NCI-H1092 (cell line): ENCODE data around the gene DIO2.
A peak's percentile ranks its signal among the peaks of the same experiment; 100 is the strongest.

ENCODE experiments used
- DNase-seq: peaks from one replicate; lab custom pipeline; 2025; lab: John Stamatoyannopoulos, UW

Gene DIO2

DNA sequence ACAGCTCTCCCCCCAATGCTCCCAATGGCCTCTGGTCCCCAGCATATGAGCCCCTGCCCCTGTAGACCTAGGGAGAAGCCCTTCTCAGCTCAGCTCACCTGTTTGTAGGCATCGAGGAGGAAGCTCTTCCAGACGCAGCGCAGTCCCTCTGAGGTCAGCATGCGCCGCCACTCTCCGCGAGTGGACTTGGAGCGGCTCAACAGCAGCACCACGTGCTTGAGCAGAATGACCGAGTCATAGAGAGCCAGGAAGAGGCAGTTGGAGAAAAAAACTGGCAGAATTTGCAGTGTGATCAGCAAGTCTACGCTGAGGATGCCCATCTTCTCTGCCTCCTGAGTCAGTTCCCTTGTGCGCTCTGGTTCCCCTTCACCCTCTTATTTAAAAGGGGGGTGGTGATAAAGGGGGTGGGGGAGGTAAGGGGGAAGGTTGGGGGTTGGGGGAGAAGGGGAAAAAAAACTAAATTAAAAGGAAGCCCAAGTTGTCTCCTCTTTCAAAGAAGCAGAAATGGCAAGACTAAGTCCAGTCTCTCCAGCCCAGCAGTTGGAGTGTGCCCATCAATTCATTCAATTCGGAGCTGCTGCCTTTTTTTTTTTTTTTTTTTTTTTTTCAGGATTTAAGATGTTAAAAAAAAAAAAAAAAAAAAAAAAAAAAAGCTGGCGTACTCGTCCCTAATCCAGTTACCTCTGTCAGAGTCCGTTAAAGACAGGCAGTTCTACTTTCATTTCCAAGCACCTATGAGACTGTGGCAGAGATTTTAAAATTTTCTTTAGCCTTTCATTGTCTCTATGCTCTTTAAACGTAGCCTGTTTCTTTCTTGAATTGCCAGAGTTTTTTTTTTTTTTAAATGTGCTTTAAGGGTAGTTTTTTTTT, at the start of gene DIO2:
TSS of gene DIO2 (minus strand) at position 352 of the 870 bp plus-strand sequence. CDS start at position 320, 32 bp downstream.
- no peak for DNase-seq

DNA sequence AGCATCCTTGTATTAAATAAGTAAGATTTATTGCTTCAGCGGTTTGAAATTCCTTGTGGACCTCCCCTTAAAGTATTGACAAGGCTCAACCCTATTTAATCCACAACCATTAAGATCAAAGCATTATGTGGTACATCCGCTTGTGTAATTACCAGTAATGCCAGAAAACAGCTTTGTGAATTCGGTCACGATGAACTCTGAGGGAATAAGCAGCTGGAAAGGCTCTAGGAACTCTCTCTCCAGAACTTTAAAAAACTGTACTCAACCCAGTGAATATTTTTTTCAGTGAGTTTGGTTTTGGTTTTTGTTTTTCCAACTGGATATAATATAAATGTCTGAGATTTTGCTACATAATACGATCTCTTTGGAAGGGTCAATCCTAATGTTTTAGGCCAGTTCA, 49.3 kb upstream of the DIO2 start:
- no peak for DNase-seq

DNA sequence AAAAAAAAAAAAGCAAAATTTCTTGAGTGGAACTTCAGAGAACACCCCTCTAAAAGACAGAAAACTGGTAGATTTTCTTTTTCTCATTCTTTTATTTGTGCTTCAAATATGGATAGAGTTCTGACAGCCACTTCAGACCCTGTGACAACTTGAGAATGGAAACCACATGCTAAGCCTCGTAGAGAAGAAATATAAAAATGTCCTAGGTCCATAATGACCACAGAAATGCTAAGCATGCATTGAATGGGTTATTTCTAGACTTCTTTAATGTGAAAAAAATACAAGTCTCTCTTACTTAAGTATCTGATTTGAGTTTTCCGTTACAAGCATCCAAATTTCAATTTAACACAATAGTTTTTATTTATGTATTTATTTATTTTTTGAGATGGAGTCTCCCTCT, 28.3 kb upstream of the DIO2 start:
- DNase-seq = no peak

DNA sequence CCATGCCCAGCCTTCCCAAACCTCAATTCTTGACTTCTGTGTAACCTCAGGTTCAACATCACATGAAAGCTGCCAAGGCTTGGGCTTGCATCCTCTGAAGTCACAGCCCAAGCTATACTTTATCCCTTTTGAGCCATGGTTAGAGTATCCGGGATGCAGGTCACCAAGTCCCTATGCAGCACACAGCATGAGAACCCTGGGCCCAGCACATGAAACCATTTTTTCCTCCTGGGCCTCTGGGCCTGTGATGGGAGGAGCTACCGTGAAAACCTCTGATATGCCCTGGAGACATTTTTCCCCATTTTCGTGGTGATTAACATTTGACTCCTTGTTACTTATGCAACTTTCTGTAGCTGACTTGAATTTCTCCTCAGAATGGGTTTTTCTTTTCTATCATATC, 25.8 kb upstream of the DIO2 start:
- DNase-seq = no peak

DNA sequence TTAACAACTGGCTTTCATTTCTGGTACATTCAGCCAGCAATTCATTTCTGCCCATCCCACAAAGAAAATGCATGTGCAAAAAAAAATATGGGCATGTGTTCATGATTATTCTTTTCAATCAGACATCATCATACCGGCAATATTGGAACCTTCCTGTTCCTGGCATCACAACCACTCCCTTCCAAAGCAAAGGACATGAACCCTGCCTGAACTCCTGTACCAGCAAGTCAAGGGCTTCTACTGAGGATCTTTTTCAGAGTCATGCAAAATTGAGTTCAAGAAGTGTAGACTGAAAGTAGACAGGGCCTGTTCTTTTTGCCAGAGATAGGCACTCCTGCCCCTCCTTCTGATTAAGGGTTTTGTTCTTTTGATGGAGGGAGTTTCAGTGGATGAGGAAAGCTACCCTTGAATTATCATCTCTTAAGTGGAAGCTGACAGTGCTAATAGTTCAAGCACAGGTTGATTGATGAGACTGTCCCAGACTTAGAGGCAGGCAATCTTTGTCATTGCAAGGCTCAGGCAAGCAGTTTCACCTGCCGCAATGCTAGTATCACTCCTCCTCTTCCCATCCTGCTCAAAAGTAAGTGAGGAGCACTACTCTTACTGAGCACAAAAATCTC, 22.3 kb upstream of the DIO2 start:
- DNase-seq = no peak

DNA sequence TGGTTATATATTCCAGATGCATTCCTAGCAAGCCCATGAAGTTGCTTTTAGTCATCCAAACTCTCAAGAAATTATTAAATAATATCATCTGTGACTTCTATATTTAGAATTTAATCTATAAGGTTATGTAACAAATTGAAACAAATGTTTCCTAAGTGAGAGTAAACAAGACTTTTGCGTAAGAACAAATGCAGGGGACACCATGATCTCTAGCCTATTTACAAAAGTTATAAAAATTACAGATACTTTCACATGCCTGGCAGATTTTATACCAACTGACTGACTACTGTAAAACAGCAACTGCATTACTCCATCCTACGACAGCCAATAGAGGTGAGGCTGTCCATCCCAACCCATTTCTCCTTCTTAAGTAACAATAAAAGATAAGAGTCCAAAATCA, 20.4 kb upstream of the DIO2 start:
- DNase-seq = no peak

DNA sequence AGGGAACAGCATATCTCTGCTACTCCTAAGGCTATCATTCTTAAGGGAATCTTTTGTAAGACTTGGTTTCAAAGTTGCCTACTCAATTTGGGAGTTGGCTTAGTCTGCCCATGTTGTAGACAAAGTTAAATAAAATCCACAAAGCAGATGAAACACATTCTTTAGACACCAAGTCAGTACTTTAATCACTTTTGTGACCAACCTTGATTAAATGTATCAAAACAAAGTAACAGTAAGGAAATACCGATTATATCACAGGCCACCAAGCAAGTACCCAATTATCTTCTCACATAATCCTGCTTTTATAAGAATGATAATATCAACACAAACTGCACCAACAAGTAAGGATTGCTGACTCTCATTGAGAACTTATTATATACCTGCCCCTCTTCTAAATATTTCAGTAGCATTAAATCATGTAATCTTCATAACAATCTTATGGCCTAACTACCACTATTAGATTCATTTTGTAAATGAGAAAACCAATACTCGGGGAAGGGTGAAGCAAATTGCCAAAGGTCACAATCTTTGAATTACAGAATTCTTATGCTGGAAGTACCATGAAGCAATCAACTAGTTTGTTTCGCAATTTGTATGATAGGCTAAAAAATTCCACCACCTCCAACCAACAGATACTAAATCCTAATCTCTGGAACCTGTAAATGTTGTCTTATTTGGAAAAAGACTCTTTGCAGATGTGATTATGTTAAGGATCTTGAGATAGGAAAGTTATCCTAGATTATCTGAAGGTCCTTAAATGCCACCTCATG, 12.6 kb upstream of the DIO2 start:
- DNase-seq = no peak

DNA sequence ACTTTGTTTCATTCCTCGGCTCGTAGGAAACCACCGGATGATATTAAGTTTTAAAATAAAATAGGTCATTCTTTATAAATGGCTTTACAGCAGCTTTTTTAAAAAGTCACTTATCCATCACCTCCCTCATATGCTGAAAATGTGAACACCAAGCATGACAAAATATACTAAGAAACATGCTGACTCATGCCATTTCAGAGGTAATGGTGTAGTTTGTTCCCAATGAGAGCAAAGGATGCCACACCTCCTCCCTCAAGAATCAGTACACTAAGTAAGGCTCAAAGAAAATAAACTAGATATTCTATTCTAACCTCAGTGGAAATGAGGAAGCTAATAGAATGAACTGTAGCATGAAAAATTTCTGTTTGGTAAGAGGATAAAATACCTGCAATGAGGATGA, 5.5 kb upstream of the DIO2 start:
- DNase-seq = no peak

DNA sequence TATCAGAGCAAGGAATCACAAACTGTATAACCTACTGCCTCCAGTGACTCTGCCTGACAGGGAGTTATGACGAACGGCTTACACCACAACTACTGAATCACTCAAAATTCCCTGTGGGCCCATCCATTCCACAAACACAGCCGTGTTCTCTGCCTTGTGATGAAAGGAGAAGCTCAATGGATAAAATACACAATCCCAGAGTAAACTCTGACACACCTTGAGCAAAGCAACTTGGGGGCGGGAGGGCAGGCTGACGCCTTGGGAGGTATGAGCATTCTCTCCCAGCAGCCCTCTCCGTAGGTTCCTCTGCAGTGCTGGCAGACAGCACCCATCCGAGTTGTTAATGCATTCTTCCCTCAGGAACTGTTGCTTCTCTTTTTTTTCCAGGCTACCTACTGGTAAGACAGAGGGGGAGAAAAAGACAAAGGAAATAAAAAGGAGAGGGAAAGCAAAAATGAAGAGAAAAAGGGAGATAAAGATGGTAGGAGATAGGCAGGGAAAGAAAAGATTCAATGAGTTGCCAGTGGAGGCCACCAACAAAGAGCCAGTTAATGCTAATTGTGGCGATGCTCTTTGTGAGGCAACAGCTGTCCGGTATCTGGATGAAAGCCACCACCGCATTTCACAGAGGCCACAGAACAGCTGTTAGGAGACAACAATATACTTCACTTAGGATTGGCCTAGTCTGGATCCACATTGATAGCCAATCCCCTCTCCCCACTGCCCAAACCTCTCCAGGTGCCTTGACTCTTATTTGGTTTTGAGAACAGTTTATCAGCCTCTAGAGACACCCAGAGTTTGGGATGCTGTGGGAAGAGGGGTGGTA, 4.7 kb upstream of the DIO2 start:
- peak; percentile 5 for DNase-seq

DNA sequence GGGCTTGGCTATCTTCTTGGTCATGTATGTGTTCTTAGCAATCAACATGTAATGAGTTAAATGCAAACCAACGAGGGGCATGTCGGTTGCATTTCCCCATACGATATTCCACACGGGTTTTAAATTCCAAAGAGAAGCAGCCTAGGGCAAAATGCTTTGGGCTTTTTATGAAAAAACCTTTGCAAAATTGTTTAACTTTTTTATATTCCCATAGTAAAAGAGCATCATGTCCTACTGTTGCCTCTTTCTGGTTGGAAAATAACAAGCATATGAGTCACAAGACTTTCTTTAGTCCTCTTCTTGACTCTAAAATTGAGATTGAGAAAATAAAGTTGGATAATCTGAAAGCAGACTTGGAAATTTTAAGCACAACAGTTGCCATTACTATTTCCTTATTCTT, 3.8 kb upstream of the DIO2 start:
- DNase-seq = no peak

DNA sequence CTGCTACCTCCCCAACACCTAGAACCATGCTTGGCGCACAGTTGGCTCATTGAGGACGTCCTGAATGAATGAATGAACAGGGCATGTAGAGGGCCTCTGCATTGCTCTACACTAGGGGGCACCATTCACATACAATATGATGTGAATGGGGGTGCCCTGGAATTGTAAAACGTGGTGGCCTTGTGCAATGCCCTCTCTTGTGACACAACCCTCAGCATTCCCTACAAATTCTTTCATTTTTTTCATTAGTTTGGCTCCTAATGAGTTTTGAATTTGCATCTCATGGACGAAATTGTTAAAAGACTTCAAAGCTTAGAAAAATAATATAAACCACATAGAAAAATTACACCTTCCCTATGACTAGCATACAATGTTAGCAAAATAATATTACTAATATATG, 2.3 kb upstream of the DIO2 start:
- no peak for DNase-seq

DNA sequence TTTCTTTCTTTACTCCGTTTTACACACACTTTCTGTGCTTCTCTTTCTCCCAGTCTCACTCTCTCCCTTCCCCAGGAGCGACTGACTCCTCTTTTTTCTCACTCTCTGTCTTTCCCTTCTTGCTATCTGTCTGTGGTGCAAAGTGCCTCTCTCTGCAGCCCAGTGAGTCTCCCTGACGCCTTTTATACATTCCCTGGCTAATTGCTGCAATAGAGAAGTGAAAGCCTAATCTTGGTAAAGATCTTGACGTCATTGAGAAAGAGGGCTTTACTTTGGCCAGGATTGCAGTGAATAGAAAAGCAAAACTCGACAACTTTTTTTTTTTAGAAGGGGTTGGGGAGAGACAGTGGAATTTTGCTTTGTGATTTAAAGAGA, 706 bp upstream of the DIO2 start:
- DNase-seq = no peak

DNA sequence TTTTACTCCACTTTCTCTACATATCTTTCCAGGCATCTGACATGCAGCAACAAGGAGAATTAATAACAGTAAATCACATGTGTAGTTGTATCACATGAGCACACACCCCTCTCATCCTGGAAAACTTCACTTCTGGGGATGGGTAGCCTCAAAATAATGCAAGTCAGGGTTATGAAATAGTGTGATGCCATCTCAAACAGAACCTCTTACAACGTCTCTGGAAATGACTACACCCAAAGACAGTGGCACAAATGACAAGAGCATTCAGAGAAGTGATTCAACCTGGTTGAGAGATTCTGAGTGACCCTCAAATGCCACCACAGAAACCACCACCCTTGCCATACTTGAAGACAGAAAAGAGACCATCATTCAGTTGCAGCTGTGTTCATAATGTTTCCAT, 2.8 kb downstream of the DIO2 start:
- no peak for DNase-seq

DNA sequence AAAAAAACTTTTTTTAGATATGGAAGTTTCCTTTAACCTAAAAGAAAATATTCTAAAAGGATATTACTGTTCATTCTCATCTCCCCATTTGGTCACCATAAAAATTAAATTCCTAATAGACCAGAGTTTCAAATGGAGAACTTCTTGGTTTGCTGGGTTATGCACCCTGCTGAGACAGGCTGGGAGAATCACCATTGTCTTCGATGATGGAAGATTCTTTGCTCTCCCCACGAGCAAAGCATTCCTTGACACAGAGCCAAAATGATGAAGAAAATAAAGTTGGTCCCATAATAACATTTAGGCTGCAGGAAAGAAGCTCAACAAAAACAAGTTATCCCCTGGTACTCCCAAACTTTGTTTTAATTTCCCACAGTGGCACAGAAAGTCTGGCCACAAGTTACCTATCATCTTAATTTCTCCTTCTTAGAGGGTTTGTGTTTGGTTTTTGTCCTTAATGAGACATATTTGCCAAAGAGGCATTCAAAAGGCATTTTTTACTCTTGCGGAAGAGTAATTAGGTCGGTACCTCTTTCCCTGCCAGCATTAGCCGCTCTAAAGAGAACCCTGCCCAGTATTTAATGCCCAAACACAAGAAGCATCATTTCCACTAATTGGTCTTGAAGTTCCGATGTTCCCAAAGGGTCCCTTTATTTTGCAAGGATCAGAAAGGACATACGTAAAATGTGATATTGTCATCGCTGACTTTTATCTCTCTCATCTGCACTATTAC, 4.8 kb downstream of the DIO2 start:
- no peak for DNase-seq

DNA sequence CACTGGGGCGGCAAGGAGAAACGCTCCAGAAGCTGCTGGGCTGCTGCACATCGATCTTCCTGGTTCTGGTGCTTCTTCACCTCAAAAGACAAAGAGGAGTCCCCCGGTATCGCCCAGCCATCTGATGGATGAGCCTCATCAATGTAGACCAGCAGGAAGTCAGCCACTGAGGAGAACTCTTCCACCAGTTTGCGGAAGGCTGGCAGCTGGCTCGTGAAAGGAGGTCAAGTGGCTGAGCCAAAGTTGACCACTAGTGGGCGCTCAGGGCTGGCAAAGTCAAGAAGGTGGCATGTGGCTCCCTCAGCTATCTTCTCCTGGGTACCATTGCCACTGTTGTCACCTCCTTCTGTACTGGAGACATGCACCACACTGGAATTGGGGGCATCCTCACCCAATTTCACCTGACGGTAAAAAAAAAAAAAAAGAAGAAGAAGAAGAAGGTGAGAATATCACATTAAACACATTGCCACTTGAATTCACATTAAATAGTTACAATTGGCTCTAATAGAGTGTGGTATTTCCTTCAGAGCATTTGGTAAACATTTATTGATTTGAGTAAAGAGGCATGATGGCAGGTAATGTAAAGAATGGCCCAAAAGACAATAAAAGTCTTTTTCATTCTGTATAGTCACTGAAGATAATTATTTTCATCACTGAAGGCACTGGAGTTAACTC, 8.3 kb downstream of the DIO2 start:
- no peak for DNase-seq

DNA sequence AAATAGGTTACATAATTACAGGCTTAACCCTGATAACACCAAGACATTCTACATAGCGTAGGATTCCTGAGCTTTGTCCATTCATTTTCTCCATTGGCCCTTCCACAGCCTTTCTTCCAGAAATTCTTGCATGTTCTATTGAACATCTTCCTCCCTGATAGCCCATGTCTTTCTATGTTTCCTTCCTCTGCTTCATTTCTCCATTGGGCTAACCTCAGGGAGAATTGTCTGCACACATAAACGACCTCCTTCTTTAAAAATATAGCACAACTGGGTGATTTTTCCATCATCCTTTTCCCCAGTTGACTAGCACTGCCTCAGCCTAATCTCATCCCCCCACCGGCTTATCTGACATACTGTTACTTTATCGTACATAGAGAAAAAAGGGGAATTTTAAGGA, 11.2 kb downstream of the DIO2 start:
- no peak for DNase-seq

DNA sequence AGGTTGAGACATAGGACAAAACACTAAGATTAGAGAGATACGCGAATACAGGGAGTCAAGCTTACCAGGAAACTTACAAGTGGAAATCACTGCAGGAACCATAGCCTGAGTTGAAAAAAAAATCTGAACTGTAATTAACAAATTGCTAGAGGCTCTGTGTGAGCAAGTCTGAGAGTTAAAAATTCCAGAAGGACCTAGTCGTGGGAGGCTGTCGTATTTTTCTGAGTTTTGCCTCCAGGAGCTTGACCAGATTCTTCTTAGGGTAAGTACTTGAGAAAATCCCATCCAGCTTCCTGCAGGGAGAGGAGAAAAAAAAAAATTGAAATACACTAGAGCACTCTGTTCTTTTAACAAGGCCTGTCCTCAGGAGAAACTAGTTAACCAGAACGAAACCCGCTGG, 22.7 kb downstream of the DIO2 start:
- no peak for DNase-seq

DNA sequence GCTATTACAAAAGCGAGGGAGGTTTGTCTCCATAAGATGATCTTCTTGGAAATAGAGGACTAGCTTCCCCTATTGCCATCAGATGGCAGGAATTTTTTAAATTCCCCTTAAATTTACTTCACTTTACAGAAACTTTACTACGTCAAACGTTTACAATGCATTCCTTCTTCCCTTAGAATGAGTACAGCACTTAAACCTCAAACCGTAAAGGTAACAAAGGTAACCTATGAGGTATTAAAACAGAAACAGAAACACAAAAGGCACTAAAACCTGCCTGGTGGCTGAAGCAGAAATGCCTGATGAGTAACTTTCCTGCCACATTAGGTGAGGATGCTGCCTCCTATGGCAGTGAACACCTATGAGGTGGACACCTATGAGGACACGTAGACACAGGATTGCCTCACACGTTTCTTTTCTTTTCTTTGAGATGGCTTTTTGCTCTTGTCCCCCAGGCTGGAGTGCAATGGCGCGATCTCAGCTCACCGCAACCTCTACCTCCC, 25.0 kb downstream of the DIO2 start:
- DNase-seq = no peak

DNA sequence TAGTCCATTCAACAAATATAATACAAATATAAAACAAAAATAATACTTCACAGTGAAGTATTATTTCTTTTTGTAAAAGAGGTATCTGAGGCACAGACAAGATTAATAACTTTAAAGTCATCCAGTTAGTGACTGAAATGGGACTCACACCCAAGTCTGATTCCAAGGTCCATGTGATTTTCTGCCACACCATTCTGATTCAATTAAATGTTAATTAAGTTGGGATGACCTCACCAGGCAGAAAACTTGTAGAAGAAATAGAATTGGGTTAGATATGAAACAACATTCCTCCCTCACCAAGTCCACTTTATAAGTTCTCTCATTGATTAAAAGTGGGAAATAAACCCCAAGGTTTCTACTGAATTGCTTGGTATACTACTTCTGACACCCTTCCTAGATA, 34.4 kb downstream of the DIO2 start:
- no peak for DNase-seq

DNA sequence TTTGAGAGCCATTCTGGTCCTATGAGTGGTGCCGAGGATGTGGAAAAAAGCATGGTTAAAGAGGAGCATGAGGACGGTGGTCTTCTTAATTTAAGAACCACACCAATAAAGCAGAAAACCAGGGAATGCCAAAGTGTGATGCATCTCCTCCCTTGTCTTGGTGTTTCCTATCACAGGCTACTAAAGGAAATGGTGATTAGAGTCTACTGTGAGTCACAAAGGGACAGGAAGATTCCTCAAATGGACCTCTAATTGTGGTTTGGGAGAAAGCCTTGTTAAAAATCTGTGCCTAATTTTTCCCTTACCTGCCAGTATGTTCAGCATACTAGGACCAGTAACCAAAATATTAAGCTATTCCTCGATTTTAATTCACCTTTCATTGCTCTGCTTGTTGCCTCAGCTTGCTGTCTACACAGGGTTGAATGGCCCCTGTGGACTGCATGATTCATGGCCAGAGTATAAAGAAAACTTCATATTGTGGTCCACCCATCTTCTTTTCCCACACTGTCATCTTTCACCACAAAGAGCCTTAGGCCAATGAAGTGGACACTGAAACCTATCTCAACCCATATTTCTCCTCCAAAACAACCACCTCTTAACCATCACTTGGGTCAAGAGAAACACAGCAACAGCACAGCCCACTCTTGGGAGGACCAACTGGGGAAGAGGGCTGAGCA, 38.8 kb downstream of the DIO2 start:
- DNase-seq = no peak
